Peyer's patch (tissue), 4 donors: ENCODE measurements around the gene CREB3L4. TPM values are rescaled to one million over a fixed set of nuclear protein-coding genes. Genes with fewer than 3 reads are reported as not detected.

ENCODE experiments used
- DNase-seq, 3 donors: peaks; one replicate each; pipeline ENCODE4 v3.0.0-alpha.2; 2017 to 2019
- H3K27ac ChIP-seq, 4 donors: fragments of 200-600 bp; sonication (generic); one replicate each; pipeline ENCODE4 v1.5.1; 2016 to 2019
- H3K27me3 ChIP-seq, 2 donors: fragments of 200-600 bp; sonication (generic); one replicate each; pipeline ENCODE4 v1.5.1; 2019
- H3K36me3 ChIP-seq, 3 donors: fragments of 200-600 bp; sonication (generic); one replicate each; pipeline ENCODE4 v1.5.1; 2016 to 2019
- H3K4me1 ChIP-seq, 4 donors: fragments of 200-600 bp; sonication (generic); one replicate each; pipeline ENCODE4 v1.5.1; 2016 to 2019
- H3K4me3 ChIP-seq, 4 donors: fragments of 200-600 bp; sonication (generic); 1 replicate in 3 of 4; 2 replicates in 1 of 4; pipeline ENCODE4 v1.5.1; 2016 to 2019; ENCODE audit warnings: mild to moderate bottlenecking in 1 of 4
- H3K9me3 ChIP-seq, 4 donors: fragments of 200-600 bp; sonication (generic); one replicate each; pipeline ENCODE4 v1.5.1; 2016 to 2019; ENCODE audit warnings: mild to moderate bottlenecking in 1 of 4
- POLR2A ChIP-seq, 2 donors: fragments of 450-650 bp; IDR thresholded peaks; one replicate each; pipeline ENCODE4 v1.5.1; 2017; ENCODE audit warnings: antibody characterized with exemption in 2 of 2, mild to moderate bottlenecking in 2 of 2, moderate library complexity in 2 of 2
- total RNA-seq, 4 donors: library from RNA; depleted of rRNA; stranded (reverse); fragments of >200 nt; gene quantifications; one replicate each; pipeline ENCODE4 v1.1.0, GENCODE V29; 2016
- TF ChIP-seq, protein P1 (sequence below), 6 experiments: fragments of 450-650 bp in 4 of 6; fragments of 200-600 bp in 2 of 6; sonication (generic) in 1 of 6; IDR thresholded peaks; one replicate each; pipeline ENCODE4 v1.5.1; 2017 to 2019; ENCODE audit warnings: antibody characterized with exemption in 6 of 6, mild to moderate bottlenecking in 3 of 6, moderate library complexity in 1 of 6

The CREB3L4 gene
- total RNA-seq, 4 donors from 2014 or later = 14.5 to 21.6 (median 16.6) TPM

DNA sequence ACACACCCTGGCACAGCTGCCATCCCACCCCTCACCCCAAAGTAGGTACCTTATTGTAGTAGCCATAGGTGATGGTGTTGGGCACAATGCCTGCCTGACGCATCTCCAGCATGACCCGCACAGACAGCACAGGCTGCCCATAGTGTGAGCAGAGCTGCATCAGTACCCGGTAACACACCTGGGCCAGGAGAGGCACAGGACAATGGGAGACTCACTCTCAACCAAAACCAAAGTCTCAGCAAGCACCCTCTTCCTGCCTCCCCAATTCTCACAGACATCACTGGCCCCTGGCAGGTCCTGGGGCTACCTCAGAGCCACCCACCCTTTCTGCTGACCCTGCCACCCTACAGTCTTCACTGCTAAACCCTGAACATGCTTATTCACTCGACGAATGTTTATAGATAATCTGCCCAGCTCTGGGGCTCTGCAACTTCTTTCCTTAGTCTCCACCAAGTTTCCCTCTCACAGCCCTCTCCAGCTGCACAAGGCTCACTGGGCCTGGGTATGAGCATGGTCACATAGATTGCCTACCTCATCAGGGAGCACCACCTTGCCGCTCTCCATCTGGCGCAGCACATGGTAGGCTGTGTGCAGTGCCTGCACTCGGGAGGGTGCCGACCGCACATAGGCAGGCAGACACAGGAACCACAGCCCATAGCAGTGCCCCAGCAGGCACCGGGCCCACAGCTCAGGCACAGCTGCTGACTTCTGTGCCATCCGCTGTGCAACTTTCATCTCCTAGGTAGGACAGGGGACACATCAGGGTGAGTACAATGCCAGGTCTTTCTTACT lies 31.5 kb upstream of the CREB3L4 start:
- Histone ChIP-seq H3K36me3 (peaks cover 0 to 91% (median 0%) of the 10 kb centered on the region in 3 donors), H3K9me3 (no peaks in the 10 kb centered on the region), H3K27me3 (no peaks in the 10 kb centered on the region), H3K4me1 (no peaks in the 10 kb centered on the region), H3K27ac (no peak overlapping the region), H3K4me3 (no peak overlapping the region)
- TF ChIP-seq POLR2A (IDR thresholded peaks at IDR 0.05) = no peak
- TF ChIP-seq, protein P1, sequence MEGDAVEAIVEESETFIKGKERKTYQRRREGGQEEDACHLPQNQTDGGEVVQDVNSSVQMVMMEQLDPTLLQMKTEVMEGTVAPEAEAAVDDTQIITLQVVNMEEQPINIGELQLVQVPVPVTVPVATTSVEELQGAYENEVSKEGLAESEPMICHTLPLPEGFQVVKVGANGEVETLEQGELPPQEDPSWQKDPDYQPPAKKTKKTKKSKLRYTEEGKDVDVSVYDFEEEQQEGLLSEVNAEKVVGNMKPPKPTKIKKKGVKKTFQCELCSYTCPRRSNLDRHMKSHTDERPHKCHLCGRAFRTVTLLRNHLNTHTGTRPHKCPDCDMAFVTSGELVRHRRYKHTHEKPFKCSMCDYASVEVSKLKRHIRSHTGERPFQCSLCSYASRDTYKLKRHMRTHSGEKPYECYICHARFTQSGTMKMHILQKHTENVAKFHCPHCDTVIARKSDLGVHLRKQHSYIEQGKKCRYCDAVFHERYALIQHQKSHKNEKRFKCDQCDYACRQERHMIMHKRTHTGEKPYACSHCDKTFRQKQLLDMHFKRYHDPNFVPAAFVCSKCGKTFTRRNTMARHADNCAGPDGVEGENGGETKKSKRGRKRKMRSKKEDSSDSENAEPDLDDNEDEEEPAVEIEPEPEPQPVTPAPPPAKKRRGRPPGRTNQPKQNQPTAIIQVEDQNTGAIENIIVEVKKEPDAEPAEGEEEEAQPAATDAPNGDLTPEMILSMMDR (IDR thresholded peaks at IDR 0.05) = no peak
- no peak for DNase-seq

DNA sequence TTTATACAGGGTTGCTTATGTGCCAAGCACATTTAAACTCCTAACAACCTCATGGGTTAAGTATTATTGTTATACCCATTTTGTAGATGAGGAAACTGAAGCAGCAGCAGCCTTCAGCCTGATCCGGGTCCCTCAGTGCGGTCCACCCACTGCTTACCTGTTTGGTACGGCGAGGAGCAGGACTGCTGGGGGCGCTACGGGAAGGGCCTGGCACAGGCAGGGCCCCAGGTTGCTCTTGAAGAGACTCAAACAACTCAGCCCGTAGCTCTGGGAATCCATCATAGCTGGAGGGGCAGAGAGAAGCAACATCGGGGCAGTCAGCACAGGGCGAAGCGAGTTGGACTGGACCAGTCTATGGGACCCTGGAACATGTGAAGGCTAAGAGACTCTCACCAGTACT lies 30.4 kb upstream of the CREB3L4 start:
- Histone ChIP-seq H3K4me1 (no peaks in the 10 kb centered on the region), H3K27ac (no peak overlapping the region), H3K9me3 (no peaks in the 10 kb centered on the region), H3K27me3 (no peaks in the 10 kb centered on the region), H3K36me3 (peaks cover 0 to 97% (median 0%) of the 10 kb centered on the region in 3 donors), H3K4me3 (no peak overlapping the region)
- no peak for TF ChIP-seq POLR2A (IDR thresholded peaks at IDR 0.05)
- TF ChIP-seq, protein P1 (IDR thresholded peaks at IDR 0.05) = no peak
- no peak for DNase-seq

DNA sequence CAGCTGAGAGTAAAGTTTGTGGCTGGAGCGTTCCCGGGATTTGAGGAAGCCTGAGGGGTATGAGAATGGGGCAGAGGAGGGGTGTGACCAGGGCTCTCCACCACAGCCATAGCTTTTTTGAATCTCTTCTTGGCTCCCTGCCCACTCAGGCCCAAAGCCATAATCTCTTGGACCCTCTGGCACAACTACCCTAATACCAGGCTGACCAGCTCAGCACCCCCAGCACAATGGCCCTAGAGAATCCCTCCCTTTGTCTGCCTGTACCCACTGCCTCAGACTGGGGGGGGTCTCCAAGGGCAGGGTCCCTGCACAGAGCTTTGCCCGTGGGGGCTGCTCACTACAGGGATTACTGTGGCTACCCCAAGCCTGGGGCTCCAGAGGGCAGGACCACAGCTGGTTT lies 28.7 kb upstream of the CREB3L4 start:
- no peak for DNase-seq
- TF ChIP-seq POLR2A (IDR thresholded peaks at IDR 0.05) = no peak
- TF ChIP-seq, protein P1 (IDR thresholded peaks at IDR 0.05) = no peak
- H3K36me3 ChIP-seq = peaks cover 0 to 90% (median 0%) of the 10 kb centered on the region in 3 donors
- H3K4me3 ChIP-seq = no peak overlapping the region
- peaks cover 0 to 4% (median 2%) of the 10 kb centered on the region in 4 donors for H3K4me1 ChIP-seq
- no peak overlapping the region for H3K27ac ChIP-seq
- no peaks in the 10 kb centered on the region for H3K27me3 ChIP-seq
- no peaks in the 10 kb centered on the region for H3K9me3 ChIP-seq

DNA sequence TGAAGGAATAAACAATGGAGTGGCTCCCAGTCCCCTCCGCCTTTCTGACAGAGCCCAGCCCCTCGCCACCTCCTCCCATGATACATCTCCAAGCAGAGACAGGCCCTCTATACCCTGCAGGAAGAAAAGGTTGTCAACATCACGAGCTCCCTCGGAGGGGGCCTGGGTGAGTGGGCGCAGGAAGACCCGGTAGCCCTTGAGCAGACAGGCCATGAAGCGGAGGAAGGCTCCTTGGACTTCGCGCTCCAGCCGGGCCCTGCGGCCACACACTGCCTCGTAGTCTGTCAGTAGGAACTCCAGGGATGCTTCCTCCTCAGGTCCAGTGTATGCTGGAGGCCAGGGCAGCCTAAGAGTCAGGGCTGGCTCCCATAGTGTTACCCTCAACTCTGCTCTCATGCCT lies 28.2 kb upstream of the CREB3L4 start:
- peaks cover 0 to 9% (median 4%) of the 10 kb centered on the region in 4 donors for H3K4me1 ChIP-seq
- H3K4me3 ChIP-seq = no peak overlapping the region
- DNase-seq = no peak
- H3K27me3 ChIP-seq = no peaks in the 10 kb centered on the region
- no peaks in the 10 kb centered on the region for H3K9me3 ChIP-seq
- no peak for TF ChIP-seq POLR2A (IDR thresholded peaks at IDR 0.05)
- TF ChIP-seq, protein P1 (IDR thresholded peaks at IDR 0.05) = no peak
- peaks cover 0 to 87% (median 0%) of the 10 kb centered on the region in 3 donors for H3K36me3 ChIP-seq
- no peak overlapping the region for H3K27ac ChIP-seq

DNA sequence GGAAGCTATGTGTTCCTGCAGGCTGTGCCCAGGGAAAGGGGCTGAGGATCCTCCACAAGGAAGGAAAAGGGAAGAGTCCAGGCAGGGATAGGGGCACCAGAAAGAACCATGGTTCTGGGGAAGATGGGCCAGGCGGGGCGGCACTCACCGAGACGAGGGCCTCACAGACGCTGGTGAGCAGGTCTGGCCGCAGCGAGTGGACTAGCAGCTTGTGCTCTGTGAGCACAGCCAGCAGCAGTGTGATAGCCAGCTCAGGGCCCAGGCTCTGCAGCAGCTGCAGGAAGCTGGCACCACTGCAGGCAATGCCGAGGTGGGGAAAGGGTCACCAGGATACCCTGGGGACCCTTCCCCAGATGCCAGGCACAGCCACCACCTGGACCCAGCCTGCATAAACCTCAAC lies 26.9 kb upstream of the CREB3L4 start:
- peaks cover 0 to 75% (median 0%) of the 10 kb centered on the region in 3 donors for H3K36me3 ChIP-seq
- no peak overlapping the region for H3K4me3 ChIP-seq
- no peak for TF ChIP-seq POLR2A (IDR thresholded peaks at IDR 0.05)
- TF ChIP-seq, protein P1 (IDR thresholded peaks at IDR 0.05) = no peak
- DNase-seq = peak in 1 of 3 donors; percentile 23
- no peaks in the 10 kb centered on the region for H3K9me3 ChIP-seq
- H3K27me3 ChIP-seq = no peaks in the 10 kb centered on the region
- H3K4me1 ChIP-seq = peaks cover 0 to 15% (median 5%) of the 10 kb centered on the region in 4 donors
- H3K27ac ChIP-seq = no peak overlapping the region
